ENCODE measurements around the gene DEPDC7. TPM values are rescaled to one million over a fixed set of nuclear protein-coding genes. Genes with fewer than 3 reads are reported as not detected.

Gene DEPDC7
- total and polyA plus RNA-seq, 2 of the 13 experiments (the other 11 are each of a cell fraction or from before 2014, with no cell fraction given), result 17.3 to 33.3 TPM

- TF ChIP-seq RBM39 (IDR thresholded peaks at IDR 0.05; ENCODE audit: low read depth, low read length, poor library complexity, severe bottlenecking), result peak; percentile 91
- peak; percentile 26; the same call in 1 of the 2 replicates for TF ChIP-seq ZKSCAN1 (IDR thresholded peaks at IDR 0.05; ENCODE audit: low read length)
- TF ChIP-seq ZMYM4 (CRISPR knock-in tag; IDR thresholded peaks at IDR 0.05), result peak; percentile 28
- TF ChIP-seq ZNF143 (CRISPR knock-in tag; IDR thresholded peaks at IDR 0.05), result peak; percentile 44
- peak; percentile 62; the same call in 1 of the 2 replicates for TF ChIP-seq ZIK1 (CRISPR knock-in tag; IDR thresholded peaks at IDR 0.05; ENCODE audit: borderline replicate concordance, low read depth)
- TF ChIP-seq ZNF446 (CRISPR knock-in tag; IDR thresholded peaks at IDR 0.05), result peak; percentile 83; the same call in 1 of the 2 replicates
- peak; percentile 33 for TF ChIP-seq ISL2 (CRISPR knock-in tag; IDR thresholded peaks at IDR 0.05)
- peak; percentile 95 for TF ChIP-seq PRDM15 (CRISPR knock-in tag; IDR thresholded peaks at IDR 0.05)
- TF ChIP-seq MEF2D (CRISPR knock-in tag; IDR thresholded peaks at IDR 0.05), result no peak
- TF ChIP-seq AKAP8 (CRISPR knock-in tag; IDR thresholded peaks at IDR 0.05), result no peak
- TF ChIP-seq RFXAP (CRISPR knock-in tag; IDR thresholded peaks at IDR 0.05; ENCODE audit: borderline replicate concordance), result 0 out of 2 replicates have a peak, but pooled peaks have one; percentile 10
- TF ChIP-seq MBD4 (IDR thresholded peaks at IDR 0.05; ENCODE audit: borderline replicate concordance, low read length), result no peak
- TF ChIP-seq ZNF296 (CRISPR knock-in tag; conservative IDR thresholded peaks at IDR 0.05), result no peak
- TF ChIP-seq CCAR2 (optimal IDR thresholded peaks at IDR 0.05; ENCODE audit: low read depth, low read length), result no peak
- peak; percentile 70; the same call in 1 of the 2 replicates for TF ChIP-seq ZNF121 (CRISPR knock-in tag; IDR thresholded peaks at IDR 0.05)
- no peak for TF ChIP-seq FOSL2 (CRISPR knock-in tag; IDR thresholded peaks at IDR 0.05)
- TF ChIP-seq TSC22D2 (CRISPR knock-in tag; IDR thresholded peaks at IDR 0.05; ENCODE audit: borderline replicate concordance), result no peak
- TF ChIP-seq AFF4 (CRISPR knock-in tag; IDR thresholded peaks at IDR 0.05), result no peak; the same call in none of the 2 replicates
- 0 out of 2 replicates have a peak, but pooled peaks have one; percentile 23 for TF ChIP-seq EED (CRISPR knock-in tag; IDR thresholded peaks at IDR 0.05)
- peak; percentile 57 to 91 for TF ChIP-seq HMGXB4 (CRISPR knock-in tag; IDR thresholded peaks at IDR 0.05; ENCODE audit: borderline replicate concordance in 1 of 2, low read depth in 1 of 2)
Observed at GRCh38 chr11:33039274-33040032, 23.8 kb downstream of the DEPDC7 start, which contains the start of gene TCP11L1 (continued).
